GM19099 (cell line): ENCODE data around the gene PTPRN2.

Experiments
- POLR2A ChIP-seq: IDR thresholded peaks from 3 replicates; pipeline ENCODE4 v1.6.1; 2011; ENCODE audit warnings: low read depth; ENCODE audit not compliant: insufficient read length; ENCODE audit errors: extremely low read depth

PTPRN2 gene

GRCh38 chr7:158037211-158037610 is 550.4 kb downstream of the PTPRN2 start:
- TF ChIP-seq POLR2A = no peak

- no peak for TF ChIP-seq POLR2A
Measured at GRCh38 chr7:158035343-158035742, 552.3 kb downstream of the PTPRN2 start.

GRCh38 chr7:158034571-158034970 is 553.1 kb downstream of the PTPRN2 start:
- no peak for TF ChIP-seq POLR2A

GRCh38 chr7:158033196-158033595 is 554.4 kb downstream of the PTPRN2 start:
- no peak for TF ChIP-seq POLR2A

GRCh38 chr7:158032561-158033115 is 555.0 kb downstream of the PTPRN2 start:
- no peak for TF ChIP-seq POLR2A

GRCh38 chr7:158031867-158032308 is 555.7 kb downstream of the PTPRN2 start:
- TF ChIP-seq POLR2A = no peak

GRCh38 chr7:158030566-158030965 is 557.1 kb downstream of the PTPRN2 start:
- no peak for TF ChIP-seq POLR2A

GRCh38 chr7:158030071-158030470 is 557.6 kb downstream of the PTPRN2 start:
- TF ChIP-seq POLR2A = no peak

- no peak for TF ChIP-seq POLR2A
Measured at GRCh38 chr7:158029509-158029908, 558.1 kb downstream of the PTPRN2 start.

- TF ChIP-seq POLR2A = no peak
Measured at GRCh38 chr7:158028971-158029370, 558.7 kb downstream of the PTPRN2 start.

GRCh38 chr7:158028290-158028941 is 559.2 kb downstream of the PTPRN2 start:
- no peak for TF ChIP-seq POLR2A

GRCh38 chr7:158027646-158028045 is 560.0 kb downstream of the PTPRN2 start:
- TF ChIP-seq POLR2A = no peak

- TF ChIP-seq POLR2A = no peak
Measured at GRCh38 chr7:158026636-158027265, 560.9 kb downstream of the PTPRN2 start.

- TF ChIP-seq POLR2A = no peak
Measured at GRCh38 chr7:158025686-158026600, 561.7 kb downstream of the PTPRN2 start.

- no peak for TF ChIP-seq POLR2A
Measured at GRCh38 chr7:158024881-158025280, 562.7 kb downstream of the PTPRN2 start.
